Measurements from ENCODE around the gene COLEC11. TPM values are rescaled to one million over a fixed set of nuclear protein-coding genes. Genes with fewer than 3 reads are reported as not detected.

COLEC11 gene
- total and polyA plus RNA-seq, 2 experiments from 2014 or later: 21.5 to 22.6 TPM

DNA sequence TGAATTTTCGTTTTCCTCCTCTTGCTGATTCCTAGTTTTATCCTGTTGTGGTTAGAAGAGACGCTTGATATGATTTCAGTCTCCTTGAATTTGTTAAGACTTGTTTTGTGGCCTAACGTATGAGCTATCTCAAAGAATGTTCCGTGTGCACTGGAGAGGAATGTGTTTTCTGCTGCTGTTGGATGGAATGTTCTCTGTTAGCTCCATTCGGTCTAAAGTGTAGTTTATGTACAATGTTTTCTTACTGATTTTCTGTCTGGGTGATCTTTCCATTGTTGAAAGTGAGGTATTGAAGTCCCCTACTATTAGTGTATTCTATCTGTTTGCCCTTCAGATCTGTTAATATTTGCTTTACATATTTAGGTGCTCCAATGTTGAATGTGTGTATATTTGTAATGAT, 25.9 kb downstream of the COLEC11 start:
- H3K4me3 ChIP-seq: no peak overlapping the region
- H4K20me1 ChIP-seq (ENCODE audit: insufficient read depth, poor library complexity, severe bottlenecking): no peaks in the 10 kb centered on the region
- no peaks in the 10 kb centered on the region for H3K27me3 ChIP-seq
- H3K4me2 ChIP-seq: peak overlapping the region; percentile 17
- H3K36me3 ChIP-seq (replicated peaks; ENCODE audit: insufficient read depth, low read depth): no peaks in the 10 kb centered on the region
- H2AFZ ChIP-seq: no peak overlapping the region
- no peak for TF ChIP-seq EZH2 (IDR thresholded peaks at IDR 0.05; ENCODE audit: borderline replicate concordance)
- no peak for TF ChIP-seq EZH2phosphoT487 (IDR thresholded peaks at IDR 0.05; ENCODE audit: low read depth, severe bottlenecking, unreplicated experiment)
- TF ChIP-seq, protein P1, sequence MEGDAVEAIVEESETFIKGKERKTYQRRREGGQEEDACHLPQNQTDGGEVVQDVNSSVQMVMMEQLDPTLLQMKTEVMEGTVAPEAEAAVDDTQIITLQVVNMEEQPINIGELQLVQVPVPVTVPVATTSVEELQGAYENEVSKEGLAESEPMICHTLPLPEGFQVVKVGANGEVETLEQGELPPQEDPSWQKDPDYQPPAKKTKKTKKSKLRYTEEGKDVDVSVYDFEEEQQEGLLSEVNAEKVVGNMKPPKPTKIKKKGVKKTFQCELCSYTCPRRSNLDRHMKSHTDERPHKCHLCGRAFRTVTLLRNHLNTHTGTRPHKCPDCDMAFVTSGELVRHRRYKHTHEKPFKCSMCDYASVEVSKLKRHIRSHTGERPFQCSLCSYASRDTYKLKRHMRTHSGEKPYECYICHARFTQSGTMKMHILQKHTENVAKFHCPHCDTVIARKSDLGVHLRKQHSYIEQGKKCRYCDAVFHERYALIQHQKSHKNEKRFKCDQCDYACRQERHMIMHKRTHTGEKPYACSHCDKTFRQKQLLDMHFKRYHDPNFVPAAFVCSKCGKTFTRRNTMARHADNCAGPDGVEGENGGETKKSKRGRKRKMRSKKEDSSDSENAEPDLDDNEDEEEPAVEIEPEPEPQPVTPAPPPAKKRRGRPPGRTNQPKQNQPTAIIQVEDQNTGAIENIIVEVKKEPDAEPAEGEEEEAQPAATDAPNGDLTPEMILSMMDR (IDR thresholded peaks at IDR 0.05; ENCODE audit: poor library complexity): no peak
- H3K9me2 ChIP-seq (replicated peaks; ENCODE audit: insufficient read depth): no peaks in the 10 kb centered on the region
- no peaks in the 10 kb centered on the region for H3K9me3 ChIP-seq (ENCODE audit: low read depth)
- H3K27ac ChIP-seq: peak overlapping the region; percentile 55
- no peak for DNase-seq (ENCODE audit: low spot score)
- 66% methylated on average over 5 of the region's 5 CpGs for WGBS (ENCODE audit: low lambda C conversion rate, missing lambda C conversion rate)
- no peaks in the 10 kb centered on the region for H3K4me1 ChIP-seq (ENCODE audit: insufficient read depth)
- no peaks in the 10 kb centered on the region for H3K79me2 ChIP-seq

DNA sequence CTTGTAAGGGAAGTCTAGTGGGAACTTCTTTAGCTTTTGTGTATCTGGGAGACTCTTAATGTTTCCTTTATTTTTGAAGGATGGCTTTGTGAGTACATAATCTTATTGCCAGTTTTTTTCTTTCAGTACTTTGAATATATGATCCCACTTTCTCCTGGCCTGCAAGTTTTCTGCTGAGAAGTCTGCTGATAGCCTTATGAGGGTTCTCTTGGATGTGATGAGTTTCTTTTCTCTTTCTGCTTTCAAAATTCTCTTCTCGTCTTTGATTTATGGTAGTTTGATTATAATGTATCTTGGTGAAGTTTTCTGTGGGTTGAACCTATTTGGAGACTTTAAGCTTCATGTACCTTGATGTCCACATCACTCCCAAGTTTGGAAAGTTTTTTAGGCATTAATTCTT, 28.1 kb downstream of the COLEC11 start:
- Histone ChIP-seq H3K4me1 (ENCODE audit: insufficient read depth) (no peaks in the 10 kb centered on the region), H3K79me2 (no peaks in the 10 kb centered on the region), H3K36me3 (replicated peaks; ENCODE audit: insufficient read depth, low read depth) (no peaks in the 10 kb centered on the region), H3K4me3 (no peak overlapping the region), H3K27me3 (no peaks in the 10 kb centered on the region), H3K9me3 (ENCODE audit: low read depth) (no peaks in the 10 kb centered on the region), H4K20me1 (ENCODE audit: insufficient read depth, poor library complexity, severe bottlenecking) (no peaks in the 10 kb centered on the region), H2AFZ (no peak overlapping the region), H3K4me2 (no peak overlapping the region), H3K27ac (no peak overlapping the region), H3K9me2 (replicated peaks; ENCODE audit: insufficient read depth) (no peaks in the 10 kb centered on the region)
- TF ChIP-seq EZH2 (IDR thresholded peaks at IDR 0.05; ENCODE audit: borderline replicate concordance): no peak
- TF ChIP-seq, protein P1 (IDR thresholded peaks at IDR 0.05; ENCODE audit: poor library complexity): no peak
- no peak for TF ChIP-seq EZH2phosphoT487 (IDR thresholded peaks at IDR 0.05; ENCODE audit: low read depth, severe bottlenecking, unreplicated experiment)
- DNase-seq (ENCODE audit: low spot score): no peak
- 71% methylated on average over 1 of the region's 1 CpG for WGBS (ENCODE audit: low lambda C conversion rate, missing lambda C conversion rate)

DNA sequence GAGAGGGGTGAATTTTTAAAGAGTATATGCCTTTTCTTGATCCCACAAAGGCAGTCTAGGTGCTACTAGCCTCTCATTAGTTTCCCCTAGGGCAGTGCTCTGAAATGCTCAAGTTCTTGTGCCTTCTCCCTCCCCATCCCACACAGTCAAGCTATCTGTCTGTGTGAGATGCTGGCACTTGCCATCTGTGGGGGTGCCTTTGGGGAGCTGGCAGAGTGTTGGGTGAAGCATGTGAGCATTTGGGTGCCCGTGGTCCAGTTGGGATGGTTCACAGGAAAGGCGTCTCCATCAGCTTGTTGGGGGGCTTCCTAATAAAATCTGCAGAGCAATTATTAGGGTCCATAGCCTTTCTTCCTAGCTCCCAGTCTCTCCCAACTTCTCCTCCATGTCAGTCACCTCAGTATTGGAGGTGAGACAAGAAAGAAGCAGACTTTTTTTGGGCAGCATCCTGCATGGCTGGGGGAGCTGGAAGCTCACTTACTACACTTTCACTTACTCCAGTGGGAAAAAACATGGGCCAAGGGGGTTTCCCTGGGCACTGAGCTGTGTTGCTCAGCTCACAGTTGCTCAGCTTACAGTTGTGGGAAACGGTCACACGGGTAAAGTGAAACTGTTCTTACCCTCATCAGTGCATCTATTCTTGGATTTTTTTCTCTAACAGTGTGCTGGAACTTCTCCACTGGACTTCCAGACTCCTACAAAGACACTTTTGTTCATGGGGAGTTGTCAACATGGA, 29.3 kb downstream of the COLEC11 start:
- Histone ChIP-seq H4K20me1 (ENCODE audit: insufficient read depth, poor library complexity, severe bottlenecking) (no peaks in the 10 kb centered on the region), H2AFZ (no peak overlapping the region), H3K4me2 (no peak overlapping the region), H3K4me3 (no peak overlapping the region), H3K27ac (no peak overlapping the region), H3K79me2 (no peaks in the 10 kb centered on the region), H3K27me3 (no peaks in the 10 kb centered on the region), H3K9me2 (replicated peaks; ENCODE audit: insufficient read depth) (no peaks in the 10 kb centered on the region), H3K9me3 (ENCODE audit: low read depth) (no peaks in the 10 kb centered on the region), H3K4me1 (ENCODE audit: insufficient read depth) (no peaks in the 10 kb centered on the region), H3K36me3 (replicated peaks; ENCODE audit: insufficient read depth, low read depth) (no peaks in the 10 kb centered on the region)
- DNase-seq (ENCODE audit: low spot score): no peak
- TF ChIP-seq EZH2phosphoT487 (IDR thresholded peaks at IDR 0.05; ENCODE audit: low read depth, severe bottlenecking, unreplicated experiment): no peak
- TF ChIP-seq, protein P1 (IDR thresholded peaks at IDR 0.05; ENCODE audit: poor library complexity): no peak
- no peak for TF ChIP-seq EZH2 (IDR thresholded peaks at IDR 0.05; ENCODE audit: borderline replicate concordance)
- 90% methylated on average over 4 of the region's 4 CpGs for WGBS (ENCODE audit: low lambda C conversion rate, missing lambda C conversion rate)

All from hepatocyte (in vitro differentiated cells).